ENCODE measurements around the gene HDAC10.

Gene HDAC10

GRCh38 chr22:50270666-50271394, 19.8 kb upstream of the HDAC10 start:
- DNase-seq (ENCODE audit: low spot score): peak; percentile 67

- no peak for DNase-seq (ENCODE audit: low spot score)
Observed at GRCh38 chr22:50269970-50270665, 19.1 kb upstream of the HDAC10 start, which contains the start of gene MAPK11. TSS of gene MAPK11 (minus strand) at chr22:50270380. CDS start at chr22:50270292, 88 bp downstream.

GRCh38 chr22:50269573-50269969, 18.5 kb upstream of the HDAC10 start:
- DNase-seq (ENCODE audit: low spot score): no peak

- DNase-seq (ENCODE audit: low spot score): no peak
Observed at GRCh38 chr22:50268655-50269113, 17.6 kb upstream of the HDAC10 start.

- DNase-seq (ENCODE audit: low spot score): no peak
Observed at GRCh38 chr22:50267591-50268390, 16.7 kb upstream of the HDAC10 start.

GRCh38 chr22:50266994-50267393, 15.9 kb upstream of the HDAC10 start:
- no peak for DNase-seq (ENCODE audit: low spot score)

- no peak for DNase-seq (ENCODE audit: low spot score)
Observed at GRCh38 chr22:50264946-50265669, 14.0 kb upstream of the HDAC10 start.

GRCh38 chr22:50264104-50264745, 13.2 kb upstream of the HDAC10 start:
- no peak for DNase-seq (ENCODE audit: low spot score)

GRCh38 chr22:50262973-50263617, 12.0 kb upstream of the HDAC10 start:
- no peak for DNase-seq (ENCODE audit: low spot score)

- no peak for DNase-seq (ENCODE audit: low spot score)
Observed at GRCh38 chr22:50262460-50262911, 11.4 kb upstream of the HDAC10 start.

GRCh38 chr22:50261615-50262459, 10.8 kb upstream of the HDAC10 start, which contains the start of gene MAPK12:
TSS of gene MAPK12 (minus strand) at chr22:50261683. CDS start at chr22:50261509, 174 bp downstream.
- DNase-seq (ENCODE audit: low spot score): no peak

- DNase-seq (ENCODE audit: low spot score): peak; percentile 45
Observed at GRCh38 chr22:50260801-50261614, 9.9 kb upstream of the HDAC10 start.

GRCh38 chr22:50260434-50260800, 9.4 kb upstream of the HDAC10 start:
- DNase-seq (ENCODE audit: low spot score): no peak

GRCh38 chr22:50259302-50259701, 8.2 kb upstream of the HDAC10 start:
- DNase-seq (ENCODE audit: low spot score): no peak

- no peak for DNase-seq (ENCODE audit: low spot score)
Observed at GRCh38 chr22:50258361-50259292, 7.6 kb upstream of the HDAC10 start.

- no peak for DNase-seq (ENCODE audit: low spot score)
Observed at GRCh38 chr22:50257451-50258360, 6.6 kb upstream of the HDAC10 start.

GRCh38 chr22:50257041-50257440, 6.0 kb upstream of the HDAC10 start:
- DNase-seq (ENCODE audit: low spot score): no peak
